ENCODE results near the gene ACAP2. TPM values are rescaled to one million over a fixed set of nuclear protein-coding genes. Genes with fewer than 3 reads are reported as not detected.

ACAP2 gene
- polyA plus RNA-seq, 1 donor from 2014 or later = 88.7 TPM

DNA sequence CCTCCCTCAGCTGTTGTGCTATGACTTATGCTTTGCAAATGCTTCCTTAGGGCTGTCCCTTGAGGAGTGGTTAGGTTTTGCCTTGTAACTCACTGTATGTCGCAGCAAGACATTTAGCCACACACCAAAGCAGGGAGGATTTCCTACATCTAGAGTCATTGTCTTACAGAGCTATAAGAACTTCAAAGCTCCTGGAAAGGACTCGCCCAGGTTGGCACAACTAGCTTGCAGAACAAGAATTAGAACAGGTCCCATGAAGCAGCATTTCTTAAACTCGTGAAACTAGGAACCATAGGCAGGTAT lies 19.4 kb upstream of the ACAP2 start:
- TF ChIP-seq, protein P1, sequence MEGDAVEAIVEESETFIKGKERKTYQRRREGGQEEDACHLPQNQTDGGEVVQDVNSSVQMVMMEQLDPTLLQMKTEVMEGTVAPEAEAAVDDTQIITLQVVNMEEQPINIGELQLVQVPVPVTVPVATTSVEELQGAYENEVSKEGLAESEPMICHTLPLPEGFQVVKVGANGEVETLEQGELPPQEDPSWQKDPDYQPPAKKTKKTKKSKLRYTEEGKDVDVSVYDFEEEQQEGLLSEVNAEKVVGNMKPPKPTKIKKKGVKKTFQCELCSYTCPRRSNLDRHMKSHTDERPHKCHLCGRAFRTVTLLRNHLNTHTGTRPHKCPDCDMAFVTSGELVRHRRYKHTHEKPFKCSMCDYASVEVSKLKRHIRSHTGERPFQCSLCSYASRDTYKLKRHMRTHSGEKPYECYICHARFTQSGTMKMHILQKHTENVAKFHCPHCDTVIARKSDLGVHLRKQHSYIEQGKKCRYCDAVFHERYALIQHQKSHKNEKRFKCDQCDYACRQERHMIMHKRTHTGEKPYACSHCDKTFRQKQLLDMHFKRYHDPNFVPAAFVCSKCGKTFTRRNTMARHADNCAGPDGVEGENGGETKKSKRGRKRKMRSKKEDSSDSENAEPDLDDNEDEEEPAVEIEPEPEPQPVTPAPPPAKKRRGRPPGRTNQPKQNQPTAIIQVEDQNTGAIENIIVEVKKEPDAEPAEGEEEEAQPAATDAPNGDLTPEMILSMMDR (IDR thresholded peaks at IDR 0.05; ENCODE audit: poor library complexity, severe bottlenecking) = no peak
- TF ChIP-seq MXI1 (conservative IDR thresholded peaks at IDR 0.05; ENCODE audit: poor library complexity, severe bottlenecking) (no peak), TAF1 (IDR thresholded peaks at IDR 0.05; ENCODE audit: low read depth) (no peak)
- Histone ChIP-seq H3K27ac (ENCODE audit: low read length) (no peak overlapping the region), H3K9ac (ENCODE audit: low read length) (no peak overlapping the region), H2AFZ (ENCODE audit: low read depth, low read length) (no peak overlapping the region), H3K36me3 (ENCODE audit: insufficient read depth, low read length) (no peaks in the 10 kb centered on the region), H3K9me2 (ENCODE audit: insufficient read depth, low read length) (no peaks in the 10 kb centered on the region), H3K9me3 (ENCODE audit: low read length) (no peaks in the 10 kb centered on the region), H3K4me3 (ENCODE audit: low read length) (no peak overlapping the region), H3K79me2 (replicated peaks; ENCODE audit: insufficient read depth, low read length) (no peaks in the 10 kb centered on the region), H4K20me1 (ENCODE audit: insufficient read depth) (no peaks in the 10 kb centered on the region), H3K4me2 (ENCODE audit: low read length) (no peak overlapping the region), H3F3A (ENCODE audit: insufficient read depth, low read length, poor library complexity, severe bottlenecking) (no peaks in the 10 kb centered on the region), H3K27me3 (ENCODE audit: insufficient read depth, low read depth, low read length) (no peaks in the 10 kb centered on the region)

DNA sequence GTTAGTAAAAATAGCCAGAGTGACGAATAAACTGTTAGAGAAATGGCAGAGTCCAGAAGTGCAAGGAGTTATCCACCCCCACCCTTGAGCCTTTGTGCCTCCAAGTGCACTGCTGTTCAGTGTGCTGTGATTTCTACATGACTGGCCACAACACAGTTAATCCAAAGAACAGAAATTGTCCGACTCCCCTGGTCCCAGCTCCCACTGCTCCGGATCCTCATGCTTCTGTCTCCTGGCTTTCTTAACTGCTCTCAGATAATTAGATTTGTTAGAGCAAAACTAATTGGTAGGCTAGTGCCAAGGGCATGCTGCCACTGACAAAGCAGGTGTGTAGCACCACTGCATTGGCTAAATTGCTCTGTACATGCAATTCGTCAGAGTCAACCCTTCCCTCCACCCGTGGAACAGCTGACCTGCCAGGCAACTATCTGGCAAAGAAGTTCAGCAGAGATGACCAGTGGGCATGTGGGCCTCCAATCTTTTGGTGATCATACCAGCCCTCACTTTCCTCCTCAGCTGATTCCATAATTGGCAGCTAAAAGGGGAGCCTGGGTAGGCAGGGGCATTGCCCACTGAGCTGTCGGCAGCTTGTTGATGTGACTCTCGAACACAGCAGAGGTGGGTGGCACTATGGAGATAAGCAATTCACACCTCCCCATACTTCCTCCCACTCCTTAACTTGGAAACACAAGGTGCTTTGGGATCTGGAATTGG lies 18.9 kb upstream of the ACAP2 start:
- H3K9ac ChIP-seq (ENCODE audit: low read length) = no peak overlapping the region
- no peaks in the 10 kb centered on the region for H3K9me3 ChIP-seq (ENCODE audit: low read length)
- TF ChIP-seq SMC3 (conservative IDR thresholded peaks at IDR 0.05; ENCODE audit: poor library complexity) (no peak), RAD21 (conservative IDR thresholded peaks at IDR 0.05) (no peak), EZH2 (IDR thresholded peaks at IDR 0.05; ENCODE audit: borderline replicate concordance, insufficient read depth, low read length, poor library complexity, severe bottlenecking) (no peak), TAF1 (IDR thresholded peaks at IDR 0.05; ENCODE audit: low read depth) (no peak), MXI1 (conservative IDR thresholded peaks at IDR 0.05; ENCODE audit: poor library complexity, severe bottlenecking) (no peak)
- TF ChIP-seq, protein P2, sequence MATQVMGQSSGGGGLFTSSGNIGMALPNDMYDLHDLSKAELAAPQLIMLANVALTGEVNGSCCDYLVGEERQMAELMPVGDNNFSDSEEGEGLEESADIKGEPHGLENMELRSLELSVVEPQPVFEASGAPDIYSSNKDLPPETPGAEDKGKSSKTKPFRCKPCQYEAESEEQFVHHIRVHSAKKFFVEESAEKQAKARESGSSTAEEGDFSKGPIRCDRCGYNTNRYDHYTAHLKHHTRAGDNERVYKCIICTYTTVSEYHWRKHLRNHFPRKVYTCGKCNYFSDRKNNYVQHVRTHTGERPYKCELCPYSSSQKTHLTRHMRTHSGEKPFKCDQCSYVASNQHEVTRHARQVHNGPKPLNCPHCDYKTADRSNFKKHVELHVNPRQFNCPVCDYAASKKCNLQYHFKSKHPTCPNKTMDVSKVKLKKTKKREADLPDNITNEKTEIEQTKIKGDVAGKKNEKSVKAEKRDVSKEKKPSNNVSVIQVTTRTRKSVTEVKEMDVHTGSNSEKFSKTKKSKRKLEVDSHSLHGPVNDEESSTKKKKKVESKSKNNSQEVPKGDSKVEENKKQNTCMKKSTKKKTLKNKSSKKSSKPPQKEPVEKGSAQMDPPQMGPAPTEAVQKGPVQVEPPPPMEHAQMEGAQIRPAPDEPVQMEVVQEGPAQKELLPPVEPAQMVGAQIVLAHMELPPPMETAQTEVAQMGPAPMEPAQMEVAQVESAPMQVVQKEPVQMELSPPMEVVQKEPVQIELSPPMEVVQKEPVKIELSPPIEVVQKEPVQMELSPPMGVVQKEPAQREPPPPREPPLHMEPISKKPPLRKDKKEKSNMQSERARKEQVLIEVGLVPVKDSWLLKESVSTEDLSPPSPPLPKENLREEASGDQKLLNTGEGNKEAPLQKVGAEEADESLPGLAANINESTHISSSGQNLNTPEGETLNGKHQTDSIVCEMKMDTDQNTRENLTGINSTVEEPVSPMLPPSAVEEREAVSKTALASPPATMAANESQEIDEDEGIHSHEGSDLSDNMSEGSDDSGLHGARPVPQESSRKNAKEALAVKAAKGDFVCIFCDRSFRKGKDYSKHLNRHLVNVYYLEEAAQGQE (IDR thresholded peaks at IDR 0.05; ENCODE audit: borderline replicate concordance) = no peak
- TF ChIP-seq, protein P1 (IDR thresholded peaks at IDR 0.05; ENCODE audit: poor library complexity, severe bottlenecking) = no peak
- no peak overlapping the region for H3K4me2 ChIP-seq (ENCODE audit: low read length)
- no peak overlapping the region for H3K27ac ChIP-seq (ENCODE audit: low read length)
- H3K9me2 ChIP-seq (ENCODE audit: insufficient read depth, low read length) = no peaks in the 10 kb centered on the region
- no peak overlapping the region for H2AFZ ChIP-seq (ENCODE audit: low read depth, low read length)
- no peaks in the 10 kb centered on the region for H3K79me2 ChIP-seq (replicated peaks; ENCODE audit: insufficient read depth, low read length)
- H3K36me3 ChIP-seq (ENCODE audit: insufficient read depth, low read length) = no peaks in the 10 kb centered on the region
- no peak overlapping the region for H3K4me3 ChIP-seq (ENCODE audit: low read length)
- no peaks in the 10 kb centered on the region for H3F3A ChIP-seq (ENCODE audit: insufficient read depth, low read length, poor library complexity, severe bottlenecking)
- no peaks in the 10 kb centered on the region for H4K20me1 ChIP-seq (ENCODE audit: insufficient read depth)
- no peaks in the 10 kb centered on the region for H3K27me3 ChIP-seq (ENCODE audit: insufficient read depth, low read depth, low read length)
